Measurements from ENCODE around the gene TMEM240.

DNA sequence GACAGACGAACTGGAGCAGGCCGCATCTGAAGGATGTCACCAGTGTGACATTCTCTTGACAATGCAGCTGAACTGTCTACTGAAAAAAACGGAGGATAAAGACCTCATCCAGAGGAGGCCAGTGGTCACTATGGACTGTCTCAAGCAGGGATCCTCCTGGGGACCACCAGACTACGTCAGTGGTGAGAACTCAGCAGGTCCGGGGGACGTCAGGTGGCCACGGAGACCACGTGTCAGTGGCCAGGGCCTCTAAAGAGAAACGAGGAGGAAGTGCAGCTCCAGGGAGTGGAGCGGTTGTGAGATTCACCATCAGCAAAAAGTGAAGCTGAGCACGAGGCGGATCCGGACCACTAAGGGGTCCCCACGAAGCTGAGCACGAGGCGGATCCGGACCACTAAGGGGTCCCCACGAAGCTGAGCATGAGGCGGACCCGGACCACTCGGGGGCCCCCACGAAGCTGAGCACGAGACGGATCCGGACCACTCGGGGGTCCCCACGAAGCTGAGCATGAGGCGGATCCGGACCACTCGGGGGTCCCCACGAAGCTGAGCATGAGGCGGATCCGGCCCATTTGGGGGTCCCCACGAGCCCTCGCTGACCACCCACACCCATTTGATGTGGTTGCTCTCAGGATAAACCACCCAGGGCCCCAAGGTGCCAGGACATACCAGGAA is 13.5 kb upstream of the TMEM240 start:
- TF ChIP-seq POLR2AphosphoS5 (IDR thresholded peaks at IDR 0.05; ENCODE audit: borderline replicate concordance, low read depth, low read length) (no peak), EZH2 (IDR thresholded peaks at IDR 0.05) (no peak), FOXP2 (optimal IDR thresholded peaks at IDR 0.05; ENCODE audit: control extremely low read depth, extremely low read length, insufficient read depth) (no peak)

Measured in SK-N-MC (cell line).